ENCODE results near the gene FMNL2.

Gene FMNL2

DNA sequence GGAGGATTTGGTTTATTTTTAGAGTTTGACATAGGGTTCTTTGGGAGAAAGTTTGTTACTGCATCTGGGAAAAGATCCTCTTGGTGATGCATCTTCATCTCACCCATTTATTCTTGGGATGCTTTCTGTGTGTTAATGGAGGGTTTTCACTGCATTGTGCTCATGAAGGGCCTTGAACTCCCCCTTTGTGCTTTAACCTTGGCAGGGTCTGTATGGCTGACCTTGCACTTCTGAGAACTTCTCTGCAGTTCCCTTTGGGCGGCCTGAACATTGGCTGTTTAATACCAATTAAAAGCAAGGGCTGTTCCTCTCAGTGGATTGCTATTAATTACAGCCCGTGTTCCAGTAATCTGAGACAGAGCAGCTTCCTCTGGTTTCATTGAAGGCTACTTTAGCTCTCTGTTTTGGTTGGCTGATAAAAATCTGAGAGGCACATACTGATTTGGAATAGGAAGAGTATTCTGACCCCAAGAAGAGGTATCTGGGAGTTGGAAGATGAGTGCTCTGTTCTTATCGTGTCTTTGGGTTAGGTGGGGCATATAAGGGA is 37.5 kb downstream of the FMNL2 start:
- no CpG with 5 or more reads among the region's 3 CpGs for WGBS (ENCODE audit: insufficient coverage, insufficient read length)
- Histone ChIP-seq H3K9me3 (ENCODE audit: control insufficient read depth, insufficient read depth, low read length) (no peaks in the 10 kb centered on the region), H3K4me1 (ENCODE audit: control insufficient read depth, insufficient read depth, low read length) (peaks cover 2% of the 10 kb centered on the region; the same call in 1 of the 2 replicates), H3K27ac (ENCODE audit: low read length) (no peak overlapping the region), H3K4me3 (ENCODE audit: low read length) (no peak overlapping the region), H3K36me3 (ENCODE audit: control insufficient read depth, insufficient read depth, low read length) (no peaks in the 10 kb centered on the region), H3K27me3 (ENCODE audit: control insufficient read depth, insufficient read depth, low read length) (no peaks in the 10 kb centered on the region)
- DNase-seq (ENCODE audit: low read depth, low spot score), result no peak

DNA sequence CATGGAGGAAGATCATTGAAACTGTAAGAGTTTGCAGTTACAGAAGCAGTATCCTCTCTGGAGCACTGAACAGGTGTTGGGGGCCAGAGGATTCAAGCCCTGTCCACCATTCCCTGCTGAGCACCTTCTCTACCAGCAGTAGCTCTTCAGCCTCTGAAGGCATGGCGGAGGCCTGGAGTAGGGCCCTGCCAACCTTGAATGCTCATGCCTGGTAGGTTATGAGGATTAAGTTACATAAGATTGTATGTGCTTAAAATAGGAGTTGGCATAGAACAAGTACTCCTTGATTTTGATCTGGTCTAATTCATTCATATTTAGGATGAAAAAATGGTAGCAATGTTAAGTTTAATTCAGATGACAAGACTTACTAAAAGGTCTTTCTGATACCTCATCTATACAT is 40.2 kb downstream of the FMNL2 start:
- Histone ChIP-seq H3K27me3 (ENCODE audit: control insufficient read depth, insufficient read depth, low read length) (no peaks in the 10 kb centered on the region), H3K36me3 (ENCODE audit: control insufficient read depth, insufficient read depth, low read length) (no peaks in the 10 kb centered on the region), H3K9me3 (ENCODE audit: control insufficient read depth, insufficient read depth, low read length) (no peaks in the 10 kb centered on the region), H3K27ac (ENCODE audit: low read length) (no peak overlapping the region), H3K4me3 (ENCODE audit: low read length) (no peak overlapping the region), H3K4me1 (ENCODE audit: control insufficient read depth, insufficient read depth, low read length) (no peaks in the 10 kb centered on the region)
- DNase-seq (ENCODE audit: low read depth, low spot score), result no peak
- WGBS (ENCODE audit: insufficient coverage, insufficient read length), result no CpG with 5 or more reads among the region's 1 CpG

DNA sequence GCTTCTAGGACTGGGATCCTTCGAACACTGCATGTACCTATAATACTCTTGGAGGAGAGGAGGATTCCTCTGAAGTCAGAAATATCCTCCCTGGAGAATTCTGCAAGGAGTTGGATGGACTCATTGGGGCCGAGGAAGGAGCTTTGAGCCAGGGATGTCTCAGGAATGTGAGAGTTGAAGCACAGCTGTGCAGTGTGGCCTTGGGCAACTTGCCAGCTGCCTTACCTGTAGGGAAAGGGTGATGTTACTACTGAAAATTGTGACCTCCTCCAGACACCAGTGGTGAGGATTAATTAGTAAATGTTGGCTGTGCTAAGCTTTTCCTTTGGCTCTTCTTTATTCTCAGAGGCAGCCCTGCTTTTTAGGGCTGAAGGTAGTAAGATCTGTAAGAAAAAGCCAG is 41.4 kb downstream of the FMNL2 start:
- Histone ChIP-seq H3K4me3 (ENCODE audit: low read length) (no peak overlapping the region), H3K36me3 (ENCODE audit: control insufficient read depth, insufficient read depth, low read length) (no peaks in the 10 kb centered on the region), H3K27me3 (ENCODE audit: control insufficient read depth, insufficient read depth, low read length) (no peaks in the 10 kb centered on the region), H3K9me3 (ENCODE audit: control insufficient read depth, insufficient read depth, low read length) (no peaks in the 10 kb centered on the region), H3K27ac (ENCODE audit: low read length) (no peak overlapping the region), H3K4me1 (ENCODE audit: control insufficient read depth, insufficient read depth, low read length) (no peaks in the 10 kb centered on the region)
- WGBS (ENCODE audit: insufficient coverage, insufficient read length), result no CpG with 5 or more reads among the region's 2 CpGs
- DNase-seq (ENCODE audit: low read depth, low spot score), result no peak

DNA sequence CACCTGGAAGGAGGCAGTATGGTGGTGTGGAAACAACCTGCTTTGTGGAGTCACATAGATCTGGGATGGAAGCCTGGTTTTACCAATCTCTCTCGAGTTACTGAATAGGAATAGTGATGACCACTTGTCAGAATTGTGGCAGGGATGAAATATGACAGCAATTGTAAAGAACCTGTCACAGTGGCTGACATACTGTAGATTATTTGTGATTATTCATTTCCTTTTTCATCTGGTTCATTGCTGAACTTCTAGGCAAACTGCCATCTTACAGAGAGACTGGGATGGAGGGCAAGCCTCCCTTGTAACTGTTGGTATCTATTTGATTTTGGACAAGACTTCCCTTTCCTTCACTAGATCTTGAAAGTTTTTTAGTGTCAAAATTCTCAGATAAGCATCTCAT is 42.0 kb downstream of the FMNL2 start:
- no CpG with 5 or more reads among the region's 1 CpG for WGBS (ENCODE audit: insufficient coverage, insufficient read length)
- H3K9me3 ChIP-seq (ENCODE audit: control insufficient read depth, insufficient read depth, low read length), result no peaks in the 10 kb centered on the region
- H3K27ac ChIP-seq (ENCODE audit: low read length), result no peak overlapping the region

DNA sequence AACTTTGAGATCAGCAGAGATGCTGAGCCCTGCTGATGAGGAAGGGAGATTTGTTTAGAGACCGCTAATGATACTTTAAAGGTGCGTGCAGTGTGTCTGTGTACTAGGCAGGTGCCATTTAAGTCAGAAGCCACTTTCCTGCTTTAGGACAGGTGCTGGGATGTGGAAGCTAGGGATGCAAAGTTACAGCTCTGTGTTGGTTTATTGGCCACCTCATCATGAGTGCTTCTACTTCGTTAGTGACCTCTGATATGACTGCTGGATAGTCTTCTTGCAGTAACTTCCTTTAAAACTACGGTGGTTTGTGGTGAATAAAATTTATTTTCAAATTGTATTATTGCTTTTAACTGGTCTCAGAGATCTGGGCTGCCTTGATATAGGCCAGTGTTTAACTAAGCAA is 44.1 kb downstream of the FMNL2 start:
- Histone ChIP-seq H3K4me1 (ENCODE audit: control insufficient read depth, insufficient read depth, low read length) (peaks cover 1% of the 10 kb centered on the region; the same call in 1 of the 2 replicates), H3K27me3 (ENCODE audit: control insufficient read depth, insufficient read depth, low read length) (no peaks in the 10 kb centered on the region), H3K4me3 (ENCODE audit: low read length) (no peak overlapping the region), H3K27ac (ENCODE audit: low read length) (no peak overlapping the region), H3K36me3 (ENCODE audit: control insufficient read depth, insufficient read depth, low read length) (no peaks in the 10 kb centered on the region), H3K9me3 (ENCODE audit: control insufficient read depth, insufficient read depth, low read length) (no peaks in the 10 kb centered on the region)
- no CpG with 5 or more reads among the region's 4 CpGs for WGBS (ENCODE audit: insufficient coverage, insufficient read length)
- no peak for DNase-seq (ENCODE audit: low read depth, low spot score)

More for the DNA sequence above, 42.0 kb downstream of the FMNL2 start:
- H3K4me1 ChIP-seq (ENCODE audit: control insufficient read depth, insufficient read depth, low read length), result no peaks in the 10 kb centered on the region
- no peak overlapping the region for H3K4me3 ChIP-seq (ENCODE audit: low read length)
- H3K27me3 ChIP-seq (ENCODE audit: control insufficient read depth, insufficient read depth, low read length), result no peaks in the 10 kb centered on the region
- no peak for DNase-seq (ENCODE audit: low read depth, low spot score)
- H3K36me3 ChIP-seq (ENCODE audit: control insufficient read depth, insufficient read depth, low read length), result no peaks in the 10 kb centered on the region

DNA sequence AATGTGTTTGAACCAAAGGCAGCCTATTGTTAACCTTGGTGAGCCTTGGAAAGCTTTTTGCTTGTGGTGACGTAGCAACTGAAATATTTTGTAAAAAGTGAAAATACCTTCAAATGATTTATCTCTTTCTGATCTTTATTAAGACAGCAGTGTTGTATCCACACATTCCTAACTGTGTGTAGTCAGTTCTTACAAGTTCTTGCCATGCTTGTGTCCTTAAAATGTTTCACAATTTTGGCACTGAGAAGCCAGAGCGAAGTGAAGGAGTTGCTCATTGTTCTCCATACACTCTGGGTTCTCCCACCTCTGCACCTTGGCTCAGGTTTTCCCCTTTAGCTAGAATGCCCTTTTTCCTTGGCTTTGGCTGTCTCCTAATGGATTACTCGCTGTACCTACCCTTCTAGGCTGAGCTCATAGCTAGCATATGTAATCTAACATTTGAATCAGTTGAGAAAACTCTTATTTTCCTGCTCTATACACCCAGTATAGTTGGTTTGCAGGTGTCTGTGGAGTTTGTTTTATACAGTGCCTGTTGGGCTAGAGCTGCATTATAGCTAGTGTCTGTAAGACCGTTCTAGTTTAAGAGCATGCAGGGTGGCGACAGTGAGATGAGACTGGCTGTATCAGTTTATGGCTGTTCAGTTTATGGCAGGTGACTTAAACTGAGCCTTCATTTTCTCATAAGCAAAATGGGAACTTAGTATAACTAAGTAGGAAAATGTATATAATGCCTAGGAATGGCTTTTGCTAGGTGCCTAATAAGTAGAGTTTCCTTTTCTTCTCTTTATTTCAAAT is 45.5 kb downstream of the FMNL2 start:
- H3K4me3 ChIP-seq (ENCODE audit: low read length), result no peak overlapping the region
- no peak overlapping the region for H3K27ac ChIP-seq (ENCODE audit: low read length)
- no peaks in the 10 kb centered on the region for H3K9me3 ChIP-seq (ENCODE audit: control insufficient read depth, insufficient read depth, low read length)
- peaks cover 1% of the 10 kb centered on the region; the same call in 1 of the 2 replicates for H3K4me1 ChIP-seq (ENCODE audit: control insufficient read depth, insufficient read depth, low read length)
- no peaks in the 10 kb centered on the region for H3K27me3 ChIP-seq (ENCODE audit: control insufficient read depth, insufficient read depth, low read length)
- no peaks in the 10 kb centered on the region for H3K36me3 ChIP-seq (ENCODE audit: control insufficient read depth, insufficient read depth, low read length)
- no CpG with 5 or more reads among the region's 5 CpGs for WGBS (ENCODE audit: insufficient coverage, insufficient read length)
- DNase-seq (ENCODE audit: low read depth, low spot score), result no peak

DNA sequence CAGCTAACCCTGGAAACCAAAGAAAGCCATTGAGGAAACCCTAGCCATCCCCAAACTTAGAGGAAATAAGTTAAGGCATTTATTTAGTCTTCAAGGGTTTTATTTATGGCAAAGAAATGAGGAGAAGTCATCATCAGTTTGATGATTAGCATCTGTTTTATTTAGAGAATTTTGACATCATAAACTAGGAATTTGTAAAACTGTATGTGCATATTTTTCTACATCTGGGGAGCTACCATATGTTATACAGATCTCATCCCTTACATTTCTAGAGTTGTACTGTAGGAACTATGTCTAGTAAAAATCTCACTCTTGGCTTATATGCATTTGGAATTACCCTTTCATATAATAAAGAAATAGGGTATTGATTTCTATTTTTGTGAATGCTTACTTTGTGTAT is 48.7 kb downstream of the FMNL2 start:
- H3K4me1 ChIP-seq (ENCODE audit: control insufficient read depth, insufficient read depth, low read length), result peaks cover 2% of the 10 kb centered on the region; the same call in 1 of the 2 replicates
- no peak overlapping the region for H3K27ac ChIP-seq (ENCODE audit: low read length)
- H3K4me3 ChIP-seq (ENCODE audit: low read length), result no peak overlapping the region
- no peaks in the 10 kb centered on the region for H3K36me3 ChIP-seq (ENCODE audit: control insufficient read depth, insufficient read depth, low read length)
- H3K27me3 ChIP-seq (ENCODE audit: control insufficient read depth, insufficient read depth, low read length), result no peaks in the 10 kb centered on the region
- no peaks in the 10 kb centered on the region for H3K9me3 ChIP-seq (ENCODE audit: control insufficient read depth, insufficient read depth, low read length)
- no peak for DNase-seq (ENCODE audit: low read depth, low spot score)

DNA sequence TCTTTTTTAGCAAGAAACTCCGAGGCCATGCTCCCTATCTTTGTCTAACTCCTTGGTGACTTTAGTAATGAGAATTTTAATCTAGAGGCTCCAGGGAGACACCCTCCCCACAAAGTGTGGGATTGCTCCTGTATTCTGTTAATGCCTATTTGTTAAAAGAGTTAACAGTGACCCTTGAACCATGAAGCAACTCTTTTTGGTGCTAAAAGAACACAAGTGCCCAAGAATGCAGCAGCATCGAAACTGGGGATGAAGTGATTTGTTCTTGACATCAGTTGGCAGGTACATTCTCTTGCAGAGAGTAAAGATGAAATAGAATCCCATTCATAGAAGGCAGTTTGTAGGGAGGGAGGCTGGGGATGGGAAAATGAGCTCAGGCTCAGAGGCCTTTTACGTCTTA is 50.0 kb downstream of the FMNL2 start:
- WGBS (ENCODE audit: insufficient coverage, insufficient read length), result no CpG with 5 or more reads among the region's 3 CpGs
- peaks cover 2% of the 10 kb centered on the region; the same call in 1 of the 2 replicates for H3K4me1 ChIP-seq (ENCODE audit: control insufficient read depth, insufficient read depth, low read length)

DNA sequence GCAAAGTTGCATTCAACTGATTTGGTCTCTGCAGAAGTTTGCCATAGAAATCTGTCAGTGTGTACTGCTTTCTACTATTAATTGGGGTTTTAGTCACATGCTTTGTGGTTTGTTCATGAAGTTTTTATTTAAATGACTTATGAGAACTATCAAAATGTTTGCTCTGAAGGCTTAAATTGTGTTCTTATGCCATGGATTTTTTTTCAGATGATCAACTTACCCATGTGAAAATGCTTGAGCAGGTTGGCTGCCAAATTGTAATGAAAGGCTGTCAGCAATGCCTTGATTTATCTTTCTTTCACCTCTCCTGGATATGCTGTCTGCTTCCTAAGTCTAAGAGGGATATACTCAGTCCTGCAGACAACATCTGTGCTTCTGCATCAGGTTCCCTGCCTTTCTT is 50.7 kb downstream of the FMNL2 start:
- no peak for DNase-seq (ENCODE audit: low read depth, low spot score)
- H3K4me1 ChIP-seq (ENCODE audit: control insufficient read depth, insufficient read depth, low read length), result peaks cover 2% of the 10 kb centered on the region; the same call in 1 of the 2 replicates
- no peaks in the 10 kb centered on the region for H3K9me3 ChIP-seq (ENCODE audit: control insufficient read depth, insufficient read depth, low read length)
- H3K36me3 ChIP-seq (ENCODE audit: control insufficient read depth, insufficient read depth, low read length), result no peaks in the 10 kb centered on the region
- H3K4me3 ChIP-seq (ENCODE audit: low read length), result no peak overlapping the region
- no peak overlapping the region for H3K27ac ChIP-seq (ENCODE audit: low read length)
- H3K27me3 ChIP-seq (ENCODE audit: control insufficient read depth, insufficient read depth, low read length), result no peaks in the 10 kb centered on the region

More for the DNA sequence above, 50.0 kb downstream of the FMNL2 start:
- H3K36me3 ChIP-seq (ENCODE audit: control insufficient read depth, insufficient read depth, low read length), result no peaks in the 10 kb centered on the region
- no peaks in the 10 kb centered on the region for H3K9me3 ChIP-seq (ENCODE audit: control insufficient read depth, insufficient read depth, low read length)
- H3K4me3 ChIP-seq (ENCODE audit: low read length), result no peak overlapping the region
- DNase-seq (ENCODE audit: low read depth, low spot score), result no peak
- no peak overlapping the region for H3K27ac ChIP-seq (ENCODE audit: low read length)
- H3K27me3 ChIP-seq (ENCODE audit: control insufficient read depth, insufficient read depth, low read length), result no peaks in the 10 kb centered on the region

DNA sequence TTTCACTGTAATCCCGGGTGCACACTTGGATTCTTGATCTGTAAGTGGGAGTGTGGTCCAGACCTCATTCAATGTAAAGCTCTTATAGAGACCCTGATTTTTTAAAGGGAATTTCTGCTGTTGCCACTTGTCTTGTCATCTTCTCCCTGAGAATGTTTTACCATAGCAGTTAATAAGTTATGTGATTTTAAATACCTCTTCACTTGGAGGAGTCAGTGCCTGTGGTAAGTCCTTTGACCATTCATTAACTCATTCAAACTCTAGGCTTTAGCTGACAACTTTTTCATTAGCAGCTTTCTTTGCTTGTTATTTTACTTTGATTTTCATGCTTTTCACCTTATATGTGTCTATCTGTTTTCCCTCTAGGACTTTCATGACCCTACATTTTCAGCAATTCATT is 51.3 kb downstream of the FMNL2 start:
- Histone ChIP-seq H3K36me3 (ENCODE audit: control insufficient read depth, insufficient read depth, low read length) (no peaks in the 10 kb centered on the region), H3K9me3 (ENCODE audit: control insufficient read depth, insufficient read depth, low read length) (no peaks in the 10 kb centered on the region)
- WGBS (ENCODE audit: insufficient coverage, insufficient read length), result no CpG with 5 or more reads among the region's 1 CpG

DNA sequence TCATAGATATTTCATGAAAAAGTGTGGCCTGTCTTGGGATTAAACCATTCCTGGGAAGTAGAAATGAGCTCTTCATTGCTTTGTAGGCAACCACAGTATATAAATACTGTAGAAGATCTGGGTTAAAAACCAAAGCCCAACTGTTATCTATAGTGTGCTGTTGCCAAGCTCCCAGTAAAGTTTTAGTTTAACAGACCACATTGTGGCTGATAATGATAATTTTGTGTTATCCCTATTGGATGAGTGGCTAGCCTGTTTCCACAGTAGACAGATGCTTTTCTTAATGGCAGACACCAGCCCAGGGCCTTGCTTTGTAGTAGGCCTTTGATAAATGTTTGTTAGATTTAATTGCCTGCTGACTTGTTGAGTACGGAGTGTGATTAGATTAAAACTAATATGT is 52.1 kb downstream of the FMNL2 start:
- DNase-seq (ENCODE audit: low read depth, low spot score), result no peak
- H3K27ac ChIP-seq (ENCODE audit: low read length), result no peak overlapping the region
- WGBS (ENCODE audit: insufficient coverage, insufficient read length), result no CpG with 5 or more reads among the region's 1 CpG

More for the DNA sequence above, 51.3 kb downstream of the FMNL2 start:
- no peak overlapping the region for H3K4me3 ChIP-seq (ENCODE audit: low read length)
- H3K4me1 ChIP-seq (ENCODE audit: control insufficient read depth, insufficient read depth, low read length), result peaks cover 2% of the 10 kb centered on the region; the same call in 1 of the 2 replicates
- no peak overlapping the region for H3K27ac ChIP-seq (ENCODE audit: low read length)
- H3K27me3 ChIP-seq (ENCODE audit: control insufficient read depth, insufficient read depth, low read length), result no peaks in the 10 kb centered on the region
- no peak for DNase-seq (ENCODE audit: low read depth, low spot score)

More for the DNA sequence above, 52.1 kb downstream of the FMNL2 start:
- H3K4me3 ChIP-seq (ENCODE audit: low read length), result no peak overlapping the region
- H3K36me3 ChIP-seq (ENCODE audit: control insufficient read depth, insufficient read depth, low read length), result no peaks in the 10 kb centered on the region
- H3K27me3 ChIP-seq (ENCODE audit: control insufficient read depth, insufficient read depth, low read length), result no peaks in the 10 kb centered on the region
- H3K4me1 ChIP-seq (ENCODE audit: control insufficient read depth, insufficient read depth, low read length), result peaks cover 2% of the 10 kb centered on the region; the same call in 1 of the 2 replicates
- H3K9me3 ChIP-seq (ENCODE audit: control insufficient read depth, insufficient read depth, low read length), result no peaks in the 10 kb centered on the region
